ENCODE results near the gene EEF1E1.

GRCh38 chr6:8063761-8064637 is 38.3 kb downstream of the EEF1E1 start, which contains the start of gene BLOC1S5:
- TF ChIP-seq CTCF (IDR thresholded peaks at IDR 0.05) (peak in 2 of 3 experiments; percentile 32 to 52), POLR2A (IDR thresholded peaks at IDR 0.05) (no peak)
